ENCODE data around the gene FAP.

GRCh38 chr2:162254236-162254871 lies 11.1 kb upstream of the FAP start:
- TF ChIP-seq CTCF (IDR thresholded peaks at IDR 0.05): no peak
- TF ChIP-seq POLR2AphosphoS5 (IDR thresholded peaks at IDR 0.05): no peak
- TF ChIP-seq EP300 (IDR thresholded peaks at IDR 0.05): no peak

Data from gastroesophageal sphincter (tissue), 3 donors.